ENCODE results near the gene BAD.

BAD gene

DNA sequence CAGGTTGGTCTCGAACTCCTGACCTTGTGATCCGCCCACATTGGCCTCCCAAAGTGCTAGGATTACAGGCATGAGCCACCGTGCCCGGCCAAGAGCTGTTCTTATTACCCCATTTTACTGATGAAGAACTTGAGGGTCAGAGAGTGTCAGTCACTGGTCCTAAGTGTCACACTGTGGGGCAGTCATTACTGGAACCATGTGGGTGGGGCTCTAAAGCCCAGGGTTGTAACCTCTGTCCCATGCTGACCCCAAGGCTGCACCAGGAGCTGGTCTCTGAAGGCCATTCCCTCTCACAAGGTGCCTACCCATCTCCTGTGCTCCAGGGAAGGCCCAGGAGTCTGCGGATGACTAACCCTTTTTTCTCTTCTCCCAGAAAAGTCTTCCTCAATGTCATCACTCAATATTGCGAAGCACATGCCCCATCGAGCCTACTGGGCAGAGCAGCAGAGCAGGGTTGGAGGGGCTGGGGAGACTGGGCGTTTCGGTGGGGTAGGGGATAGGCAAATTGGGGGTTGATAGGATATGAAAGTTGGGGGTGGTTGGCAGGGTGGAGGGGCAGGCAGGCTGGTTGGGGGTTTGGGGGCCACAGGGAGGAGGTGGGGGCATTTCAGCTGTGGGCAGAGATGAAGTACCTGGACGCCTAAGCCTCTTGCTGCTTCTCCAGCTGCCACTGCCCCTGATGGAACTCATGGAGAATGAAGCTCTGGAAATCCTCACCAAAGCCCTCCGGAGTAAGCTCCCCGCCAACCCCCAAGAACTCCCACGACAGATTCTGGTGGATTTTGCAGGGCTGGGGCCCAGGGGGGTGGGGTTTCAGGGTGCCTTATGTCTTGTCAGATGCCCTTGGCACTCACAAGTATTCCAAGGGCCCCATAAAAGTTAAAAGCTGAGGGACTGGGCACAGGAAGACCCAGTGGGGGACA lies 18.9 kb upstream of the BAD start:
- CTCF ChIA-PET: interaction anchor here (0.8 to 5.4 kb wide), 23 partner anchors 13 to 137 kb away, joined by 3 to 123 read pairs (median 5); partner anchors contain the start of genes FERMT3, KCNK4, MACROD1 and PLCB3
- Histone ChIP-seq H3K27me3 (replicated peaks in 2 of 5; ENCODE audit: control insufficient read depth in 4 of 5, insufficient read depth in 5 of 5, low read length in 4 of 5) (peaks cover 0 to 32% (median 20%) of the 10 kb centered on the region in 5 experiments), H3K27ac (ENCODE audit: insufficient read depth in 1 of 2, low read depth in 1 of 2, low read length in 2 of 2, poor library complexity in 1 of 2, severe bottlenecking in 2 of 2) (no peak overlapping the region), H3K4me1 (ENCODE audit: control extremely low read depth in 1 of 4, control insufficient read depth in 4 of 4, insufficient read depth in 4 of 4, low read length in 3 of 4) (peaks cover 7 to 49% (median 45%) of the 10 kb centered on the region in 4 experiments), H3K4me3 (ENCODE audit: control insufficient read depth in 1 of 7, extremely low read depth in 1 of 7, insufficient read depth in 4 of 7, low read depth in 2 of 7, low read length in 6 of 7) (peak overlapping the region in 1 of 7 experiments; percentile 77), H3K9me3 (ENCODE audit: control extremely low read depth in 1 of 5, control insufficient read depth in 4 of 5, insufficient read depth in 2 of 5, low read depth in 1 of 5, low read length in 4 of 5) (no peaks in the 10 kb centered on the region), H3K36me3 (ENCODE audit: control insufficient read depth in 4 of 4, insufficient read depth in 4 of 4, low read length in 3 of 4) (peaks cover 0 to 5% (median 2%) of the 10 kb centered on the region in 4 experiments)
- no peak for DNase-seq
- 93% methylated on average over 8 of the region's 13 CpGs for WGBS (ENCODE audit: insufficient coverage)
- POLR2A ChIA-PET: interaction anchor here (1.1 to 2.5 kb wide), 5 partner anchors 14 to 99 kb away, joined by 5 to 26 read pairs (median 12); partner anchors contain the start of genes CCDC88B, FERMT3, PRDX5 and TRMT112

DNA sequence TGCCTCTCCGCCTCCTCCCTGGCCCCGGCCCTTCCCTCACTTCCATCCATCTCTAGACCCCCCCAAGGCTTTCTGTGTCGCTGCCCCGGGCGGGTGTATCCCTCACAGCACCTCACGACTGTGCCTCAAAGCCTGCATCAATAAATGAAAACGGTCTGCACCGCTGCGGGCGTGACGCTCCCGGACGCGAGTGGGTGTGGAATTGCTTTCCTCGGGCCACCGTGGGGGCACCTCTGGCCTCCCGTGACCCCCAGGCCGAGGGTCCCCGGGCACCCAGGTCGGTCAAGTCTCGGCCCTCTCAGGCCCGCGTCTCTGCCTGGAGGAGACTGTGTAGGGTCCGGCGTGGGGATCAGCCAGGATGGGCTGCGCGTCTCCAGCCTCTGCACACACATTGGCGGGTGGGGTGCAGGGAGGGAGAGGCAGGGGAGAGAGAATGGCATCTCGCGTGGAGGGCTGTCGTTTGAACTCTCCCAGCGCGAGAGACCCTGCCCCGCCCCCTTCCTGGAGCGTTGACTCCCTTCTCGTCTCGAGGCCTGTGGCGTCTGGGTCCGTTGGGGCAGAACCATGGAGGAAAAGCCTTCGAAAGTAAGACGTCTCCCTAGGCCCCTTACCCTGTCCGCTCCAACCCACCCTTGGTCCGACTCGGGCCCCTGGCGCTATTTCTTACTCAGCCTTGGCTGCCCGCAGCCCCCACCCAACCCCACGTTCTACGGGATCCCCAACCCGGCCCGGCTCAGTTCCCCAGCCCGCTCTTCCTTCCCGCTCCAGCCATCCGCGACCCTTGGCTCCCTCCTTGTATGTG lies 15.6 kb upstream of the BAD start, which contains the start of gene CATSPERZ:
Gene CATSPERZ (plus strand): TSS at position 512 of the 802 bp plus-strand sequence. CDS start 53 bp downstream, at position 565.
- peaks cover 0 to 47% (median 39%) of the 10 kb centered on the region in 4 experiments for H3K4me1 ChIP-seq (ENCODE audit: control extremely low read depth in 1 of 4, control insufficient read depth in 4 of 4, insufficient read depth in 4 of 4, low read length in 3 of 4)
- H3K4me3 ChIP-seq (ENCODE audit: control insufficient read depth in 1 of 7, extremely low read depth in 1 of 7, insufficient read depth in 4 of 7, low read depth in 2 of 7, low read length in 6 of 7): peak within 1 kb of the TSS in 6 of 7 experiments; percentile 20 to 67 (median 45)
- peaks cover 11 to 65% (median 49%) of the 10 kb centered on the region in 5 experiments for H3K27me3 ChIP-seq (replicated peaks in 2 of 5; ENCODE audit: control insufficient read depth in 4 of 5, insufficient read depth in 5 of 5, low read length in 4 of 5)
- POLR2A ChIA-PET: no interaction called here
- no peak within 1 kb of the TSS for H3K27ac ChIP-seq (ENCODE audit: insufficient read depth in 1 of 2, low read depth in 1 of 2, low read length in 2 of 2, poor library complexity in 1 of 2, severe bottlenecking in 2 of 2)
- H3K36me3 ChIP-seq (ENCODE audit: control insufficient read depth in 4 of 4, insufficient read depth in 4 of 4, low read length in 3 of 4): no peaks in the 10 kb centered on the region
- WGBS (ENCODE audit: insufficient coverage): 3% methylated on average over 48 of the region's 54 CpGs
- peak in 1 of 3 donors; percentile 26 for DNase-seq
- CTCF ChIA-PET: interaction anchor here (0.8 to 5.4 kb wide), 19 partner anchors 9 to 118 kb away, joined by 3 to 123 read pairs (median 5); partner anchors contain the start of genes FERMT3, GPR137, KCNK4 and PLCB3
- no peaks in the 10 kb centered on the region for H3K9me3 ChIP-seq (ENCODE audit: control extremely low read depth in 1 of 5, control insufficient read depth in 4 of 5, insufficient read depth in 2 of 5, low read depth in 1 of 5, low read length in 4 of 5)

DNA sequence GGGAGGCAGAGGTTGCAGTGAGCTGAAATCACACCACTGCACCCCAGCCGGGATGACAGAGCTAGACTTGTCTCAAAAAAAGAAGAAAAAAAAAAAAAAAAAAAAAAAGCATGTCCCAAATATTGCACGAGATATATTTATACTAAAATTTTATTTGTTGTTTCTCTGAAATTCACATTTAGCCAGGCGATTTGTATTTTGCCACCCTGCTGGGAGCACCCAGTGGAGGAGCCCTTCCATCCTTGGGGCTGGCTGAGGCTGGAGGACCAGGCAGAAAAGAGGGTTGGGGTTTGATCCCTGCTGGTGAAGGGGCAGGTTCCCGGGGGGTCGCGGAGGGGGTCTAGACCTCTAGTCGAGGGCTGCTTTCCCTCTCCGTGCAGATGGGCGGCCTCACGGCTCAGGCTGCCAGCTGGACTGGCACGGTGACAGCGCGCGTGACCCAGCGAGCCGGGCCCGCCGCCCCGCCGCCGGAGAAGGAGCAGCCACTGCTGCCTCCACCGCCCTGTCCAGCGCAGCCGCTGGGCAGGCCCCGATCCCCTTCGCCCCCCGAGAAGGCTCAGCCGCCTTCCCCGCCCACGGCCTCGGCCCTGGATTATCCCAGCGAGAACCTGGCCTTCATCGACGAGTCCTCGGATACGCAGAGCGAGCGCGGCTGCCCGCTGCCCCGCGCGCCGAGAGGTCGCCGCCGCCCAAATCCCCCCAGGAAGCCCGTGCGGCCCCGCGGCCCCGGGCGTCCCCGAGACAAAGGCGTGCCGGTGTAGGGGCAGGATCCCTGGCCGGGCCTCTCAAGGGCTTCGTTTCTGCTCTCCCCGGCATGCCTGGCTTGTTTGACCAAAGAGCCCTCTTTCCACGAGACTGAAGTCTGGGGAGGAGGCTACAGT lies 14.7 kb upstream of the BAD start:
- ChIA-PET CTCF (interaction anchor here (0.7 to 2.9 kb wide), 5 partner anchors 10 to 93 kb away, joined by 3 to 10 read pairs (median 4); partner anchors contain the start of gene FERMT3), POLR2A (no interaction called here)
- Histone ChIP-seq H3K9me3 (ENCODE audit: control extremely low read depth in 1 of 5, control insufficient read depth in 4 of 5, insufficient read depth in 2 of 5, low read depth in 1 of 5, low read length in 4 of 5) (no peaks in the 10 kb centered on the region), H3K27me3 (replicated peaks in 2 of 5; ENCODE audit: control insufficient read depth in 4 of 5, insufficient read depth in 5 of 5, low read length in 4 of 5) (peaks cover 14 to 73% (median 51%) of the 10 kb centered on the region in 5 experiments), H3K4me3 (ENCODE audit: control insufficient read depth in 1 of 7, extremely low read depth in 1 of 7, insufficient read depth in 4 of 7, low read depth in 2 of 7, low read length in 6 of 7) (peak overlapping the region in 5 of 7 experiments; percentile 6 to 66 (median 40)), H3K36me3 (ENCODE audit: control insufficient read depth in 4 of 4, insufficient read depth in 4 of 4, low read length in 3 of 4) (no peaks in the 10 kb centered on the region), H3K4me1 (ENCODE audit: control extremely low read depth in 1 of 4, control insufficient read depth in 4 of 4, insufficient read depth in 4 of 4, low read length in 3 of 4) (peaks cover 0 to 41% (median 33%) of the 10 kb centered on the region in 4 experiments), H3K27ac (ENCODE audit: insufficient read depth in 1 of 2, low read depth in 1 of 2, low read length in 2 of 2, poor library complexity in 1 of 2, severe bottlenecking in 2 of 2) (no peak overlapping the region)
- peak in 2 of 3 donors; percentile 33 to 57 for DNase-seq
- under 1% methylated on average over 52 of the region's 60 CpGs for WGBS (ENCODE audit: insufficient coverage)

DNA sequence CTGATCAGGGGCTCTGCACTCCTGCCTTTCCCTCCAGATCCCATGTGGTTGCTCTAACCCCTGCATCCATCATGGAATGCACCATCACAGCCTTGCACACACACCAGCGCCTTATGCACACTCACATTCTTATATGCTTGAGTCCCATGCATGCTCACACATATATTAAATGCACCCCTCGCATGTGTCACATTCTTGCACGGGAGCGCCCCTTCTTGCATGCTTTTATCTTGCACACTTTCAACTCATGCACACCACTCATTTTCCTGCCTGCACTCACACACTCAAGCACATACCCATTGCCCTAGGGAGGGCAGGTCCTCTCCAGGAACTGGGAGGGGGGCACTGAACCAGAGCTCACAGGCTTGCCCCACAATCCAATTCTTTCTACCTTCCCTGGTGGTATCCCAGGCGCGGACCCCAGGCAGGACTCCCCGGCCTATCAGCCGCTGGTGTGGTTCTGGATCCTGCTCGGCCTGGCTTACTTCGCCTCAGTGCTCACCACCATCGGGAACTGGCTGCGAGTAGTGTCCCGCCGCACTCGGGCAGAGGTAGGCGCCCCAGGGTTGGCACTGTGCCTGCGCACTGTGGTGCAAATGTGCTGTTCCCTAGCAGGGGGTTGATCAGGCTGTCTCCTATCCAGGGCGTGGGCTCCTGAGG lies 13.4 kb upstream of the BAD start:
- no peak overlapping the region for H3K4me3 ChIP-seq (ENCODE audit: control insufficient read depth in 1 of 7, extremely low read depth in 1 of 7, insufficient read depth in 4 of 7, low read depth in 2 of 7, low read length in 6 of 7)
- no peak overlapping the region for H3K27ac ChIP-seq (ENCODE audit: insufficient read depth in 1 of 2, low read depth in 1 of 2, low read length in 2 of 2, poor library complexity in 1 of 2, severe bottlenecking in 2 of 2)
- no peaks in the 10 kb centered on the region for H3K36me3 ChIP-seq (ENCODE audit: control insufficient read depth in 4 of 4, insufficient read depth in 4 of 4, low read length in 3 of 4)
- DNase-seq: peak in 2 of 3 donors; percentile 41 to 43
- peaks cover 0 to 35% (median 28%) of the 10 kb centered on the region in 4 experiments for H3K4me1 ChIP-seq (ENCODE audit: control extremely low read depth in 1 of 4, control insufficient read depth in 4 of 4, insufficient read depth in 4 of 4, low read length in 3 of 4)
- peaks cover 14 to 86% (median 62%) of the 10 kb centered on the region in 5 experiments for H3K27me3 ChIP-seq (replicated peaks in 2 of 5; ENCODE audit: control insufficient read depth in 4 of 5, insufficient read depth in 5 of 5, low read length in 4 of 5)
- CTCF ChIA-PET: interaction anchor here (1.1 to 2.9 kb wide), 5 partner anchors 13 to 92 kb away, joined by 3 to 10 read pairs (median 4); partner anchors contain the start of genes BAD and FERMT3
- POLR2A ChIA-PET: no interaction called here
- WGBS (ENCODE audit: insufficient coverage): 11% methylated on average over 17 of the region's 18 CpGs
- H3K9me3 ChIP-seq (ENCODE audit: control extremely low read depth in 1 of 5, control insufficient read depth in 4 of 5, insufficient read depth in 2 of 5, low read depth in 1 of 5, low read length in 4 of 5): no peaks in the 10 kb centered on the region

DNA sequence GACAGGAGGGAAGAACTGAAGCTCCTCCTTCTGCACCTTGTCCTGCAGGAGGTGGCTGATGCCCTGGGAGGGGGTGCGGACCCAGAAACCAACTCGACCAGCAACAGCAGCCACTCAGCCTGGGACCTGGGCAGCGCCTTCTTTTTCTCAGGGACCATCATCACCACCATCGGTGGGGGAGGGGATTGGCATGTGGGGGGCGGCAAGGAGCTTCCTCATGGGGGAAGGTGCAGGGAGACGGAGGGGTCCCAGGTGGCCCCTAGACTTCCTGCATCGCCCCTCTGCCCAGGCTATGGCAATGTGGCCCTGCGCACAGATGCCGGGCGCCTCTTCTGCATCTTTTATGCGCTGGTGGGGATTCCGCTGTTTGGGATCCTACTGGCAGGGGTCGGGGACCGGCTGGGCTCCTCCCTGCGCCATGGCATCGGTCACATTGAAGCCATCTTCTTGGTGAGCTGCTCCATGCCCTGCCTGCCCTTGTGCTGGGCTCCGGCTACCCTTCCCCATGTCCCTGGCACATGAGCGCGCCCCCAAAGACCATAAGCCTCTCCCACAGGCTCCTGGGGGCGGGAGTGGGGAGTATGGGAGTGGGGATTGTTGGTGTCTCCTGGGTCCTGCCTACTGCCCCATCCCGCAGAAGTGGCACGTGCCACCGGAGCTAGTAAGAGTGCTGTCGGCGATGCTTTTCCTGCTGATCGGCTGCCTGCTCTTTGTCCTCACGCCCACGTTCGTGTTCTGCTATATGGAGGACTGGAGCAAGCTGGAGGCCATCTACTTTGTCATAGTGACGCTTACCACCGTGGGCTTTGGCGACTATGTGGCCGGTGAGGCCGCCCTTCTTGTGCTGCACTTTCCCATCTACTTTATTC lies 12.6 kb upstream of the BAD start:
- Histone ChIP-seq H3K36me3 (ENCODE audit: control insufficient read depth in 4 of 4, insufficient read depth in 4 of 4, low read length in 3 of 4) (no peaks in the 10 kb centered on the region), H3K4me1 (ENCODE audit: control extremely low read depth in 1 of 4, control insufficient read depth in 4 of 4, insufficient read depth in 4 of 4, low read length in 3 of 4) (peaks cover 0 to 41% (median 33%) of the 10 kb centered on the region in 4 experiments), H3K9me3 (ENCODE audit: control extremely low read depth in 1 of 5, control insufficient read depth in 4 of 5, insufficient read depth in 2 of 5, low read depth in 1 of 5, low read length in 4 of 5) (no peaks in the 10 kb centered on the region), H3K4me3 (ENCODE audit: control insufficient read depth in 1 of 7, extremely low read depth in 1 of 7, insufficient read depth in 4 of 7, low read depth in 2 of 7, low read length in 6 of 7) (no peak overlapping the region), H3K27ac (ENCODE audit: insufficient read depth in 1 of 2, low read depth in 1 of 2, low read length in 2 of 2, poor library complexity in 1 of 2, severe bottlenecking in 2 of 2) (no peak overlapping the region), H3K27me3 (replicated peaks in 2 of 5; ENCODE audit: control insufficient read depth in 4 of 5, insufficient read depth in 5 of 5, low read length in 4 of 5) (peaks cover 14 to 93% (median 65%) of the 10 kb centered on the region in 5 experiments)
- 5% methylated on average over 27 of the region's 34 CpGs for WGBS (ENCODE audit: insufficient coverage)
- ChIA-PET CTCF (interaction anchor here (0.8 to 2.9 kb wide), 7 partner anchors 13 to 91 kb away, joined by 3 to 10 read pairs (median 4); partner anchors contain the start of genes BAD, FERMT3, PRDX5 and TRMT112), POLR2A (interaction anchor here (0.5 to 1.1 kb wide), 2 partner anchors 21 to 26 kb away, joined by 5 to 6 read pairs; no protein-coding TSS in a partner anchor)
- no peak for DNase-seq

All from common myeloid progenitor, CD34-positive (primary cell).